ENCODE measurements around the gene CNTN6.

Gene CNTN6

GRCh38 chr3:1092771-1093170 is at the start of gene CNTN6:
Gene CNTN6 (plus strand): TSS chr3:1093024. CDS start chr3:1148009, 54,985 bp downstream.
- no peak for DNase-seq (ENCODE audit: low spot score)

- no peak for DNase-seq (ENCODE audit: low spot score)
Observed at GRCh38 chr3:1048558-1048957, 44.3 kb upstream of the CNTN6 start.

GRCh38 chr3:1055870-1056269 is 37.0 kb upstream of the CNTN6 start:
- no peak for DNase-seq (ENCODE audit: low spot score)

- no peak for DNase-seq (ENCODE audit: low spot score)
Observed at GRCh38 chr3:1056744-1057143, 36.1 kb upstream of the CNTN6 start.

GRCh38 chr3:1057436-1057835 is 35.4 kb upstream of the CNTN6 start:
- no peak for DNase-seq (ENCODE audit: low spot score)

GRCh38 chr3:1068985-1069384 is 23.8 kb upstream of the CNTN6 start:
- no peak for DNase-seq (ENCODE audit: low spot score)

- DNase-seq (ENCODE audit: low spot score): no peak
Observed at GRCh38 chr3:1072041-1072440, 20.8 kb upstream of the CNTN6 start.

- no peak for DNase-seq (ENCODE audit: low spot score)
Observed at GRCh38 chr3:1079662-1080061, 13.2 kb upstream of the CNTN6 start.

GRCh38 chr3:1082108-1082507 is 10.7 kb upstream of the CNTN6 start:
- peak; percentile 50 for DNase-seq (ENCODE audit: low spot score)

- DNase-seq (ENCODE audit: low spot score): no peak
Observed at GRCh38 chr3:1087066-1087560, 5.7 kb upstream of the CNTN6 start.

- no peak for DNase-seq (ENCODE audit: low spot score)
Observed at GRCh38 chr3:1088503-1088902, 4.3 kb upstream of the CNTN6 start.

GRCh38 chr3:1091286-1091685 is 1.5 kb upstream of the CNTN6 start:
- no peak for DNase-seq (ENCODE audit: low spot score)

- no peak for DNase-seq (ENCODE audit: low spot score)
Observed at GRCh38 chr3:1092061-1092460, 763 bp upstream of the CNTN6 start.

- DNase-seq (ENCODE audit: low spot score): no peak
Observed at GRCh38 chr3:1093217-1093616, 393 bp downstream of the CNTN6 start.

- no peak for DNase-seq (ENCODE audit: low spot score)
Observed at GRCh38 chr3:1103525-1103924, 10.7 kb downstream of the CNTN6 start.

- DNase-seq (ENCODE audit: low spot score): no peak
Observed at GRCh38 chr3:1117843-1118473, 25.1 kb downstream of the CNTN6 start.

- no peak for DNase-seq (ENCODE audit: low spot score)
Observed at GRCh38 chr3:1131166-1131565, 38.3 kb downstream of the CNTN6 start.

- DNase-seq (ENCODE audit: low spot score): no peak
Observed at GRCh38 chr3:1135194-1135593, 42.4 kb downstream of the CNTN6 start.

- no peak for DNase-seq (ENCODE audit: low spot score)
Observed at GRCh38 chr3:1138036-1138435, 45.2 kb downstream of the CNTN6 start.

GRCh38 chr3:1139071-1139470 is 46.2 kb downstream of the CNTN6 start:
- no peak for DNase-seq (ENCODE audit: low spot score)

GRCh38 chr3:1147326-1147725 is 54.5 kb downstream of the CNTN6 start:
- no peak for DNase-seq (ENCODE audit: low spot score)

- DNase-seq (ENCODE audit: low spot score): no peak
Observed at GRCh38 chr3:1147819-1148218, 55.0 kb downstream of the CNTN6 start.

- DNase-seq (ENCODE audit: low spot score): no peak
Observed at GRCh38 chr3:1164101-1164500, 71.3 kb downstream of the CNTN6 start.

- DNase-seq (ENCODE audit: low spot score): no peak
Observed at GRCh38 chr3:1171320-1171719, 78.5 kb downstream of the CNTN6 start.

All from NAMALWA (cell line).